ENCODE measurements around the gene TEKT5. TPM values are rescaled to one million over a fixed set of nuclear protein-coding genes. Genes with fewer than 3 reads are reported as not detected.

The TEKT5 gene
- total and polyA plus RNA-seq, 12 donors: 0.59 to 0.69 TPM; not detected in 10

DNA sequence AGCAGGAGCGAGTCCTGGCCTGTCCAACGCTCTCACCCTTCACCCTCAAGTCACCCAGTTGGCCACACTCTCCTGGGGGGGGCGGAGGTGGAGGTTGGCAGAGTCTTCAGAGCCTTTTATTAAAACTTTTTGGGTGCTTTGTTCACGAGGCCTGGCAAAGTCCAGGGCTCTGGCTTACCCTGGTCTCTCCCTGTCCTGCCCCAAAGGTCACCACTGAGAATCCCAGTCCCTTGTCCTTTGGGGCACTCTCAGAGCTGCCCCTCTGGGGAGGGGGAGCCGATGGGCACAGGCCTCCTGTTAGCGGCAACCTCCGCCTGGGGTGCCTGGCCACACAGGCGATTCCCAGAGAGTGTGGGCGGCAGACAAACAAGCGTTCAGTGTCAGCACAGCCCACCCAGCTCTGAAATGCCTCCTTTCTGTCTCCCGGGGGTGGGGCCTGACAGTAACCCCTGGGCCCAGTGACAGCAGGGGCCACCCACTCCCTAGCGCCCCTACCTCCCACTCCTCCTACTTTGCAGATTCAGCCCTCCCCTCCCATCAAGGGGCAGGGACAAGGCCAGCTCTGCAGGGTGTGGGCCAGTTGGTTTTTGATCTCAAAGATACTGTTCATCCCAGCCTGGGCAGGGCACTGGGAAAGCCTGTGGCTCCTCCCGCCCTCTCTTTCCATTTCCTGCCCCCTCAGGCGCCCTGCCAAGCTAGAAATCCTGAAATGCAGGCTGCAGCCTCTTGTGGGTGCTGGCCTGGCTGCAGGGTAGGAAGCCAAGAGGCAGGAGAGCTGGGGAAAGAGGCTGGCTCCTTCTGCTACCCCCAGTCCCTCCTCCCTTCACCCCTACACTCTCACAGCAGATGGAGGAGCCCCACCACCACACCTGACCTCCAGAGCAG lies 77.7 kb downstream of the TEKT5 start:
- H3K9me3 ChIP-seq: no peaks in the 10 kb centered on the region
- 38 to 44% methylated on average over 14 of the region's 14 CpGs for WGBS, 2 donors
- intact Hi-C loops (cut with DNase I): loop anchor here in 6 of 10 donors (2.0 to 10.0 kb wide), 4 partner anchors 35 to 118 kb away; partner anchors contain the start of gene EMP2 (in 3 of the 6)
- TF ChIP-seq CTCF (IDR thresholded peaks at IDR 0.05): peak in 4 of 9 donors; percentile 20 to 39 (median 37)
- DNase-seq (peak; percentile 76 to 79), ATAC-seq (peak; percentile 64 to 85 (median 81))
- no peaks in the 10 kb centered on the region for H3K36me3 ChIP-seq
- no peaks in the 10 kb centered on the region for H3K27me3 ChIP-seq
- H3K27ac ChIP-seq: peak overlapping the region; percentile 39 to 87 (median 68)
- peak overlapping the region in 1 of 10 donors; percentile 8 for H3K4me3 ChIP-seq
- peaks cover 10 to 44% (median 33%) of the 10 kb centered on the region in 9 donors for H3K4me1 ChIP-seq

DNA sequence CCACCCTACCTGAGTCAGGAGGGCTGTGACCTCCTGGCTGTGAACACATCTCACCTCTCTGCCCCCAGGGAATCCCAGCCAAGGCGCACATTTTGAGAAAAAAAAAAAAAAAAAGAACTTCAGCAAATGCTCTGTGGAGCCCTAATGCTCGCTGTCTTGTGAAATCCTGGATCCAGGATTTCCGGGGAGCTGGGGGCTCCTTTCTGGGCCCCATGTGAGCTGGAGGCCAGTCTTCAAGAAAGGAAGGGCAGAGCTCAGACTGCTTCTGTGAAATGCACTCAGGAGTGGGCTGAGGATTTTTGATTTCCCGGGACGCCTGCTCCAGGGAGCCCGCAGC lies 78.3 kb downstream of the TEKT5 start:
- ATAC-seq: no peak
- peak overlapping the region in 9 of 10 donors; percentile 39 to 87 (median 69) for H3K27ac ChIP-seq
- H3K4me3 ChIP-seq: no peak overlapping the region
- intact Hi-C loops (cut with DNase I): loop anchor here in 6 of 10 donors (2.0 to 10.0 kb wide), 4 partner anchors 34 to 118 kb away; partner anchors contain the start of gene EMP2 (in 3 of the 6)
- no peaks in the 10 kb centered on the region for H3K27me3 ChIP-seq
- no peaks in the 10 kb centered on the region for H3K36me3 ChIP-seq
- peaks cover 10 to 44% (median 33%) of the 10 kb centered on the region in 9 donors for H3K4me1 ChIP-seq
- H3K9me3 ChIP-seq: no peaks in the 10 kb centered on the region
- no peak for DNase-seq
- TF ChIP-seq CTCF (IDR thresholded peaks at IDR 0.05): no peak
- WGBS, 2 donors: 77% methylated on average over 6 of the region's 6 CpGs

GRCh38 chr16:10614685-10615084 lies 80.0 kb downstream of the TEKT5 start:
- DNase-seq (no peak), ATAC-seq (no peak)
- no peak overlapping the region for H3K4me3 ChIP-seq
- H3K4me1 ChIP-seq: peaks cover 10 to 44% (median 33%) of the 10 kb centered on the region in 9 donors
- no peaks in the 10 kb centered on the region for H3K9me3 ChIP-seq
- no peaks in the 10 kb centered on the region for H3K27me3 ChIP-seq
- no peaks in the 10 kb centered on the region for H3K36me3 ChIP-seq
- TF ChIP-seq CTCF (IDR thresholded peaks at IDR 0.05): no peak
- H3K27ac ChIP-seq: no peak overlapping the region
- intact Hi-C loops (cut with DNase I): loop anchor here in 5 of 10 donors (5.0 to 10.0 kb wide), 3 partner anchors 32 to 120 kb away; partner anchors contain the start of gene EMP2 (in 3 of the 5)

DNA sequence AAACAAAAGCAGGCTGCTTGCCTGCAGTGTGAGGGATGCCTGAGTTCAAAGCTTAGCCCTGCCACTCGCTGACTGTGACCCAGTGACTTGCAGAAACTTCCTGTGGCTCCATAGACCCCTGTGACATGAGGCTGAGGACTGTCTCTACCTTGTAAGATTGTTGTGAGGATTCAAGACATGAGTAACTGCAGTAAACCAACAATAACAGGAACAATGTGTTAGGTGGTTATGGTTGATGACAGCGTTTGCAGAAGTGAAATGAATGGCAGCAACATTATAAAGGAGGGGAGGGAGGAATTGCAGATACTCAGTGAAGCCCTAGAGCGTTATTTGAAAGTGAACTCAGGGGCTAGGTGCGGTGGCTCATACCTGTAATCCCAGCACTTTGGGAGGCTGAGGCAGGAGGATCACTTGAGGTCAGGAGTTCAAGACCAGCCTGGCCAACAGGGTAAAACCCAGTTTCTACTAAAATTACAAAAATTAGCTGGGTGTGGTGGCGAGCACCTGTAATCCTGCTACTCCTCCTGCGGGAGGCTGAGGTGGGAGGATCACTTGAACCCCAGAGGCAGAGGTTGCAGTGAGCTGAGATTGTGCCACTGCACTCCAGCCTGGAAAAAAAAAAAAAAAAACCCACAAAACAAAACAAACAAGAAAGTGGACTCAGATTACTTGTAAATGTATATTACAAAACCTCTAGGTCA lies 80.8 kb downstream of the TEKT5 start:
- intact Hi-C loops (cut with DNase I): loop anchor here in 1 of 10 donors (10.0 kb wide), 1 partner anchor 121 kb away; no protein-coding TSS in a partner anchor
- no peak for TF ChIP-seq CTCF (IDR thresholded peaks at IDR 0.05)
- H3K27ac ChIP-seq: no peak overlapping the region
- H3K4me1 ChIP-seq: peaks cover 10 to 46% (median 33%) of the 10 kb centered on the region in 9 donors
- no peak for DNase-seq
- WGBS, 2 donors: 88% methylated on average over 6 of the region's 6 CpGs
- H3K27me3 ChIP-seq: no peaks in the 10 kb centered on the region
- no peak overlapping the region for H3K4me3 ChIP-seq
- H3K9me3 ChIP-seq: no peaks in the 10 kb centered on the region
- no peaks in the 10 kb centered on the region for H3K36me3 ChIP-seq
- no peak for ATAC-seq

Measured in heart right ventricle (tissue), 16 donors.